ENCODE measurements around the gene SPPL3. TPM values are rescaled to one million over a fixed set of nuclear protein-coding genes. Genes with fewer than 3 reads are reported as not detected.
A peak's percentile ranks its signal among the peaks of the same experiment; 100 is the strongest.

The SPPL3 gene
- total and polyA plus RNA-seq, 4 donors: 7.4 to 12.6 (median 8.7) TPM

- peak within 1 kb of the TSS; percentile 57 to 61 for H3K9ac ChIP-seq (ENCODE audit: low read depth in 1 of 2, low read length in 2 of 2)
- H3K4me3 ChIP-seq (ENCODE audit: low read depth in 1 of 3, low read length in 3 of 3): peak within 1 kb of the TSS; percentile 81 to 92 (median 85)
- peaks cover 5 to 26% (median 12%) of the 10 kb centered on the region in 4 donors for H3K36me3 ChIP-seq (ENCODE audit: control insufficient read depth in 4 of 4, insufficient read depth in 3 of 4, low read depth in 1 of 4, low read length in 3 of 4)
- H3K4me1 ChIP-seq (ENCODE audit: control insufficient read depth in 4 of 4, insufficient read depth in 4 of 4, low read length in 3 of 4): peaks cover 8 to 51% (median 35%) of the 10 kb centered on the region in 4 donors
- H3K27me3 ChIP-seq (ENCODE audit: control insufficient read depth in 4 of 4, insufficient read depth in 4 of 4, low read length in 3 of 4): no peaks in the 10 kb centered on the region
- DNase-seq (ENCODE audit: low spot score): peak; percentile 94
- WGBS: 4% methylated on average over 66 of the region's 66 CpGs
- no peaks in the 10 kb centered on the region for H3K9me3 ChIP-seq (ENCODE audit: control insufficient read depth in 4 of 4, low read length in 3 of 4)
- peak within 1 kb of the TSS; percentile 74 to 82 for H3K27ac ChIP-seq (ENCODE audit: low read depth in 1 of 2, low read length in 2 of 2)
- no peak for TF ChIP-seq CTCF (IDR thresholded peaks at IDR 0.05; ENCODE audit: low read depth, low read length, missing input control)
- TF ChIP-seq HNF4G (IDR thresholded peaks at IDR 0.05): no peak
- TF ChIP-seq REST (IDR thresholded peaks at IDR 0.05): peak; percentile 35
- no peak for TF ChIP-seq ZBTB33 (IDR thresholded peaks at IDR 0.05)
- TF ChIP-seq RAD21 (IDR thresholded peaks at IDR 0.05): peak in 1 of 2 donors; percentile 25
- no peak for TF ChIP-seq YY1 (IDR thresholded peaks at IDR 0.05)
- TF ChIP-seq SP1 (IDR thresholded peaks at IDR 0.05): peak; percentile 48
- no peak for TF ChIP-seq MAX (IDR thresholded peaks at IDR 0.05)
- TF ChIP-seq RXRA (IDR thresholded peaks at IDR 0.05): no peak
- TF ChIP-seq GABPA (IDR thresholded peaks at IDR 0.05 in 1 of 2, conservative IDR thresholded peaks at IDR 0.05 in 1 of 2): no peak
- no peak for TF ChIP-seq ATF3 (IDR thresholded peaks at IDR 0.05)
- TF ChIP-seq FOXA2 (IDR thresholded peaks at IDR 0.05): no peak
- TF ChIP-seq HNF4A (conservative IDR thresholded peaks at IDR 0.05): no peak
- TF ChIP-seq JUND (IDR thresholded peaks at IDR 0.05): no peak
Measured at GRCh38 chr12:120725659-120726509, 178.3 kb downstream of the SPPL3 start, which contains the start of gene ACADS. Gene ACADS, plus strand, starts transcription at chr12:120725826. Its CDS starts 60 bp downstream, at chr12:120725886.

Measured in liver (tissue), 9 donors.